Hepatic stellate cell (primary cell): ENCODE data around the gene HIF3A.
"Not testable (repeated sequence)": the region's sequence is repeated elsewhere in the genome, so short reads cannot be mapped to it uniquely, and the experiment has no call there.

Experiments used
- DNase-seq: peaks from one replicate; pipeline ENCODE4 v3.0.0; 2011; ENCODE audit warnings: low spot score

The HIF3A gene

DNA sequence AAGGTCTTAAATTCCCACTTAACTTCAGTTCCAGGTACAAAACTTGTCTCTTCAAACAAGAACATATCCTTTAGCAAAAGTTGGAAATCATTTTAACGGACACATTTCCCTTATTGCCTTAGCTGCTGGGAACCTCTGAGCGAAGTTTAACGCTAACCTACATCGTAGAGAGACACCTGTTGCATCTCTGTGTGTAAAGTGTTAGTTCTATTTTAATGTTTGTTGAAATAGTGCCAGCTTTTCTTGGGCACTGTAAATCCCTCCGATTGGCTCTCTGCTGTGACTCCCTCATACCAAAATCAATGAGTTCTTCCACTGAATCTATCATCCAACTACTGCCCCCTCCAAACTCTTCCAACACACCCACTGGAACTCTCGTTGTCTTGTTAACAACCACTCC is 2.3 kb upstream of the HIF3A start:
- no peak for DNase-seq

GRCh38 chr19:46295401-46296201 is 1.2 kb upstream of the HIF3A start:
- no peak for DNase-seq

DNA sequence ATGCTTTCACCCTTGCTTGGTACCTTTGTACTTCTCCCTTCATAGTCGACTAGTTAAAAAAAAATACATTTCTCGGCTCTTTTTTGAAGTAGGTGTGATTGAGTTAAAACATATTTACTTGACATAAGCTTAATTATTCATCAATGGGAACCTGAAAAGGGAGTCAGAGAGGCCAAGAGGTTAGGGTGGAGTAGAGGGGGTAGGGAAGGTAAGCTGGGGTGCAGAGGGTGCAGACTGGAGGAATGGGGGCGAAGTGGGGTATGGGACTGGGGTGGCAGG is 701 bp upstream of the HIF3A start:
- no peak for DNase-seq

- DNase-seq = no peak
Measured at GRCh38 chr19:46297700-46298478, 1.0 kb downstream of the HIF3A start.

DNA sequence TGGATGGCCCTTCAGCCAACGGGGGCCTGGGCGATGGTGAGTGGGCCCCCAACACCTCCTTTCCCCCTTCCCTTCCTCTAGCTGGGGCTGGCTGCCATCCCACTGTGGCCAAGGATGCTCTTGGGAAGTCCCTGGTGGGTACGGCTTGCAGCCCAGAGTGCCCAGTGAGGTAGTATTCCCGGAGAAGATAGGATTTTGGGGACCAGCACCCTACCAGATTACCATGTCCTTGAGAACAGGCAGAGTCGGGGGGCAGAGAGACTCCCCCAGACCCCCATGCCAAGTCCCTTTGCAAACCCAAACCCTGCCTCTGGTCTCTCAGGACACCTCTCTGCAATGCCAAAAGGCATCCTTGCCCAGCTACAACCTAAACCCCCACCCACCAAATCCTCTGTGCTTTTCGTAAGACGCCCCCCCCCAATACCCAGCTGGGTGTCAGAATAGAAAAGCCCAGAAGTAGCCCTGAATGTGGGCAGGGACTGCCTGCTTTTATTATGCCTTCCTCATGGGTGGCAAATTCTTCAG is 1.7 kb downstream of the HIF3A start:
- DNase-seq = no peak

DNA sequence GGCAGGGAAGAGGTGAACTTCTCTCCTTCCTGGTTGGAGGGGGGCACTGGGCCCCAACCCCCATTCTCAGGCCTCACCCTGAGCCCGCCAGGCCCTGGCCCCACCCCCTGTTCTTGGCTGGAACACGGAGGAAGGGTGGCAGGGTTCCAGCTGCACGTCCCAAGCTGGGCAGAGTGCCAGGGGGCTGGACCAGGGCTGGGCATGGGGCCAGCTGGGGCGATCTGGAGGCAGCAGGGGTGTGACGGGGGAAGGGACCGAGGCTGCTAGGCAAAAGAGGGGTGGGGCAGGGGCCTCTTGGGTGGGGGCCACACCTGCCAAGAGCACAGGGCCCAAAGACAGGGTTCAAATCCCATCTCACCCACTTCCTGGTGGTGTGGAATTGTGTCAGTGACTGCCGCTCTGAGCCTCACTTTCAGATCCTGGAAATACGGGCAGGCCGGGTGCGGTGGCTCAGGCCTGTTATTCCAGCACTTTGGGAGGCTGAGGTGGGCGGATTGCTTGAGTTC is 2.2 kb downstream of the HIF3A start:
- DNase-seq = peak; percentile 87

DNA sequence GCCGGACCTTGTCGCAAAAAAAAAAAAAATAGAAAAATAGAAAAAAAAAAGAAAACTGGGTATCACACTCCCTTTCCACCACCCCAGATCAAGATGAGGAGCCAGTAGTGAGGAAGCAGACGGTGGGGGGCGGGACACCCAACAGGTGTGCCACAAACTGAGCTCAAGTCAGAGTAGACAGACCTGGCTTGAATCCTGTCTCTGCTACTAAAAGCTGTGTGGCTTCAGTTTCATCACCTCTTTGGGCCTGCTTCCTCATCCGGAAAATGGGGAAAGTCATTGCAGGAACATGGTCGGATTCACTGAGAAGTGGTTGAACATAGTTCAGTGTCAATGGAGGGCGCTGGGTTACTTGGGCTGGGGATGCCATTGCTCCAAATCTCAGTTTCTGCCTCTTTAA is 2.9 kb downstream of the HIF3A start:
- DNase-seq = no peak

GRCh38 chr19:46303322-46303690 is 6.5 kb downstream of the HIF3A start:
- no peak for DNase-seq

- DNase-seq = no peak
Measured at GRCh38 chr19:46303691-46304397, 7.0 kb downstream of the HIF3A start.

- no peak for DNase-seq
Measured at GRCh38 chr19:46306501-46306900, 9.7 kb downstream of the HIF3A start.

DNA sequence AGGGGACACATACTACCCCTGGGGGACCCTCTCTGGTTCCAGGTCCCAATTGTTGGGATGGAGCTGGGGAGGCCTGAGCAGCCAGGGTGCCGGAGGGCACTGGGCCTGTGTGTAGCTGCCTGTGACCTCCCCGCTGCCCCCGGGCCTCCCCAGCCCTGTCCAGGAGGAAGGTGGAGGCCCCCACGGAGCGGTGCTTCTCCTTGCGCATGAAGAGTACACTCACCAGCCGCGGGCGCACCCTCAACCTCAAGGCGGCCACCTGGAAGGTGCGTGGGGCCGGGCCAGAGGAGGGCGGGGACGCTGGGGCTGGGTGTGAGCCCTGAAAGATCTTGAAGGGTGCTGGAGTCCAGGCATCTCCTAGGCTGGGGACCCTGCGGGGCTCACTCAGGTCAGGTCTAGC is 11.7 kb downstream of the HIF3A start:
- DNase-seq = no peak

- no peak for DNase-seq
Measured at GRCh38 chr19:46309056-46309455, 12.2 kb downstream of the HIF3A start.

DNA sequence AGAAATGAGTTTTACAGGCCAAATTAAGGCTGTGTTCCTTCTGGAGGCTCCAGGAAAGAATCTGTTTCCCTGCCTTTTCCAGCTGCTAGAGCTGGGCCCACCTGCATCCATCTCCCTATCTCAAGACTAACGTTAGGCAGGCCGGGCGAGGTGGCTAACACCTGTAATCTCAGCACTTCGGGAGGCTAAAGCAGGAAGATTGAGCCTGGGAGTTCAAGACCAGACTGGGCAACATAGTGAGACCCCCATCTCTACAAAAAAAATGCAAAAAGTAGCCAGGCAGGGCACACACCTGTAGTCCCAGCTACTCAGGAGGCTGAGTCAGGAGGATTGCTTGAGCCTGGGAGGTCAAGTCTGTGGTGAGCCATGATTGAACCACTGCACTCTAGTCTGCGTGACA is 14.6 kb downstream of the HIF3A start:
- no peak for DNase-seq

GRCh38 chr19:46313540-46314469 is 17.0 kb downstream of the HIF3A start:
- DNase-seq = not testable (repeated sequence)

DNA sequence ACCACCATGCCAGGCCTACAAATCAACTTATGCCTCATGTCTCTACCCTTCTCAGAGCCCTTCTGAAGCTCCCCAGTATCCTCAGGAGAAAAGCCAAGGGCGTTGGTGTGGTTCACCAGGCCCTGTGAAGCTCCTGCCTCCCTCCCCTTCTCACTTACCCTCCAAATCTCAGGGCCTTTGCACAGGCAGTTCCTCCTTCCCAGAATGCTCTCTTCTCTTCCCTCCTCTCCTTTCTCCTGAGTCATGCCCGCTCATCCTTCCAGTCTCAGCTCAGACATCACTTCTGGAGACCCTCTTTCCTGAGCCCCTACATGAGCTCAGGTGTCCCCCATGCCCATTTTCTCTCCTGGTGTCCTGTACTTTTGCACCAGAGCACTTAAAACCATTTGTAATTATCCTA is 20.5 kb downstream of the HIF3A start:
- DNase-seq = no peak

DNA sequence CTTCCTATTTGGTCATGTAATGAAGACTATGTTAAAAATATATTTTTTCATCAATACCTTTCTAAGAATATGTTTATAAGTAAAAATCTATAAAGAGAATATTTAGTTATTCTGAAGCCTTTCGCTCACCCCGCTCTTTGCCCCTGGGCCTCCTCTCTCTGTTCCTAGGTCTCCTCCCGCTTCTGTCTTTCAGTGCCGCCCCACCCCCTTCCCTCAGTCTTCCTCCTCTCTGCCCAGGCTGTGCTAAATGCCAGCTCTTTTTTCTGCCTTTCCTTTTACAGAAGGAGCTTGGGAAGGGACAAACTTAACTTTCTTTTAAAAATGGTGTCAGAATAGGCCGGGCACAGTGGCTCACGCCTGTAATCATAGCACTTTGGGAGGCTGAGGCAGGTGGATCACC is 22.8 kb downstream of the HIF3A start:
- no peak for DNase-seq

DNA sequence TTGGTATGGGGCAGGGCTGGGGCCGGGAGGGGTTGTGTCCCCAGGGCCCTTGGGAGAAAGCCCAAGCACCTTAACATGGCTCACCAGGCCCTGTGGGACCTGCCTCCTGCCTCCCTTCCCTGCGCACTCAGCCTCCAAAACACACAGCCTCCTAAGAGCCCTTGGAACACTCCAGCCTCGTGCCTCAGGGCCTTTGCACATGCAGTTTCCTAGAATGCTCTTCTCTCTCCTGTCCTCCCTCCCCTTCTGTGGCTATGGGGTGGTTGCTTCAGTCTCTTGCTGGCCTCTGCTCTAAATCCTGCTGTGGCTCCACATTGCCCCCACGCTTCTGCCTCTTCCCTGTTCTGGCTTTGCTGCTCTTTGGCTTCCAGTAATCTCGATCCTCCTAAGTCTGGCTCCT is 23.7 kb downstream of the HIF3A start:
- no peak for DNase-seq

DNA sequence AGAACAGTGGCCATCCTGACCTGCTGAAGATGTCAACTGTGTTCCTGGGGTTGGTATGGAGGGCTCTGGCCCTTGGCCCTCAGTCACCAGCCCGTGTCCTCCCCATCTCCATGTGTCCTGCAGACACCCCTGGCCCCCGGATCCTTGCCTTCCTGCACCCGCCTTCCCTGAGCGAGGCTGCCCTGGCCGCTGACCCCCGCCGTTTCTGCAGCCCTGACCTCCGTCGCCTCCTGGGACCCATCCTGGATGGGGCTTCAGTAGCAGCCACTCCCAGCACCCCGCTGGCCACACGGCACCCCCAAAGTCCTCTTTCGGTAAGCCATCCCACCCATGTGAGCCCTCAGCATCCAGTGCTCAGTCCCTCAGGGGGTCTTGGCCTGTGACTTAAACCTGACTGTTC is 24.8 kb downstream of the HIF3A start:
- no peak for DNase-seq

DNA sequence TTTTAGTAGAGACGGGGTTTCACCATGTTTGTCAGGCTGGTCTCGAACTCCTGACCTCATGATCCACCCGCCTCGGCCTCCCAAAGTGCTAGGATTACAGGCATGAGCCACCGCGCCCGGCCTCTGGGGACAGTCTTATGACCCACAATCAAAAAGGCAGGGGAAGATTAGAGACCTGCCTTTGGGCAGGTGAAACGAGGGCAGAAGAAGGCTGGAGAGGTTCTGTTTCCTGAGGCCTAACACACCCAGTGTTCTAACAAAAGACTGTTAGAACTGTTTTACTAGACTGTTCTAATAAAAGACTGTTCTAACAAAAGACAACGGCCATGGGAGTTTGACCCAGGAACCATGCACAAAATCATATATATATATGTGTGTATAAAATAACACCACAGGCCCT is 26.4 kb downstream of the HIF3A start:
- not testable (repeated sequence) for DNase-seq

GRCh38 chr19:46324277-46324676 is 27.4 kb downstream of the HIF3A start:
- DNase-seq = no peak

DNA sequence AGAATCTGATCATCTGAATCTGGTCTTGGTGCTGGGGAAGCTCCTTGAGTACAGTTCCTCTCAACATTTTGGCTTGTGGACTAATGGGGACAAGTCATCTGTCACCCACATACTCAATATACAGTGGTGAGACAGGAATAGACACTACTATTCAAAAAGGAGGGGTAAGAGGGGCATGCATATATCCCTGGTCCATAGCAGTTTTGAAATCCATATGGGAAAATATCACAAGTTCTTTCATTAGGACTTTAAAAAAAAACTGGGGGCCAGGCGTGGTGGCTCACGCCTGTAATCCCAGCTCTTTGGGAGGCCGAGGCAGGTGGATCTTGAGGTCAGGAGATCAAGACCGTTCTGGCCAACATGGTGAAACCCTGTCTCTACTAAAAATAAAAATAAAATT is 29.8 kb downstream of the HIF3A start:
- no peak for DNase-seq

GRCh38 chr19:46328079-46328478 is 31.2 kb downstream of the HIF3A start:
- DNase-seq = no peak
